Kidney (tissue), 14 donors: ENCODE data around the gene ERC2. TPM values are rescaled to one million over a fixed set of nuclear protein-coding genes. Genes with fewer than 3 reads are reported as not detected.

ENCODE experiments used
- DNase-seq, 5 donors: peaks; one replicate each; pipeline ENCODE4 v3.0.0-alpha.2; 2013 to 2020
- FAIRE-seq: peaks from 2 replicates; lab custom pipeline; 2012; peaks lifted over from hg19 to GRCh38; lab: Jason Lieb, UNC
- H3K27ac ChIP-seq, 2 donors: one replicate each; pipeline ENCODE4 v1.7.0; 2013; ENCODE audit warnings: low read depth in 2 of 2, low read length in 2 of 2, inconsistent platforms in 1 of 2
- H3K27me3 ChIP-seq: one replicate; pipeline ENCODE4 v1.7.1; 2013; ENCODE audit warnings: low read length, inconsistent platforms; ENCODE audit not compliant: control insufficient read depth, insufficient read depth
- H3K36me3 ChIP-seq, 3 donors: one replicate each; pipeline versions ENCODE4 v1.7.0 to v1.7.1; 2013; ENCODE audit warnings: low read length in 3 of 3, control low read depth in 1 of 3, inconsistent platforms in 1 of 3; ENCODE audit not compliant: insufficient read depth in 3 of 3, control insufficient read depth in 2 of 3
- H3K4me1 ChIP-seq, 3 donors: one replicate each; pipeline versions ENCODE4 v1.7.0 to v1.7.1; 2013; ENCODE audit warnings: low read length in 3 of 3, inconsistent platforms in 1 of 3, low read depth in 1 of 3; ENCODE audit not compliant: control insufficient read depth in 2 of 3, insufficient read depth in 2 of 3
- H3K4me3 ChIP-seq, 3 donors: one replicate each; pipeline versions ENCODE4 v1.7.0 to v1.8.1; 2013; ENCODE audit warnings: low read length in 3 of 3, control low read depth in 1 of 3, inconsistent platforms in 1 of 3
- H3K9ac ChIP-seq, 3 donors: one replicate each; pipeline versions ENCODE4 v1.7.0 to v1.7.1; 2013; ENCODE audit warnings: low read length in 3 of 3, control low read depth in 1 of 3, inconsistent platforms in 1 of 3
- H3K9me3 ChIP-seq, 3 donors: one replicate each; pipeline versions ENCODE4 v1.7.0 to v1.7.1; 2013; ENCODE audit warnings: low read length in 3 of 3, control low read depth in 1 of 3, inconsistent platforms in 1 of 3; ENCODE audit not compliant: control insufficient read depth in 2 of 3, insufficient read depth in 1 of 3
- CTCF ChIP-seq: IDR thresholded peaks from 3 replicates; pipeline ENCODE4 v1.5.1; 2012; ENCODE audit warnings: mild to moderate bottlenecking, moderate library complexity, borderline replicate concordance; ENCODE audit not compliant: insufficient read depth; ENCODE audit errors: extremely low read depth
- intact Hi-C: fragments of 100-400 bp; cut with DNase I; formaldehyde crosslinking; loops from one replicate; pipeline ENCODE4 v1.11.1; 2022
- polyA plus RNA-seq: library from polyadenylated mRNA; stranded (reverse); fragments of 350-450 nt; fragmentation: Illumina TruSeq; extraction: RNeasy Lipid Tissue Mini Kit (QIAGEN cat#74804); gene quantifications from one replicate; pipeline ENCODE4 v1.2.3, GENCODE V29; 2014; ENCODE audit warnings: low read depth, low replicate concordance; ENCODE audit not compliant: insufficient read depth
- total RNA-seq: library from RNA; stranded (reverse); fragmentation: NEBNext Ultra II Directional; extraction: Animal tissue kit (Norgen Biotek cat#: 25700); gene quantifications from one replicate; pipeline ENCODE4 v1.2.1, GENCODE V29; 2021
- donor health status: control.
- donor health status: control.
- donor health status: control.
- donor health status: control.
- donor health status: control.
- donor health status: DM: yes; HTN: yes; CAD: no.
- donor health status: Normal renal cell carcinoma (clear cell type).

Gene ERC2
- total and polyA plus RNA-seq, 2 donors from 2014 or later = 0.92 to 3.8 TPM

GRCh38 chr3:56205406-56205805 lies 262.9 kb downstream of the ERC2 start:
- Histone ChIP-seq H3K9ac (no peak overlapping the region), H3K36me3 (no peaks in the 10 kb centered on the region), H3K4me3 (no peak overlapping the region), H3K27ac (no peak overlapping the region), H3K27me3 (no peaks in the 10 kb centered on the region), H3K9me3 (no peaks in the 10 kb centered on the region), H3K4me1 (no peaks in the 10 kb centered on the region)
- intact Hi-C loops = no loop called here
- no peak for TF ChIP-seq CTCF
- FAIRE-seq (no peak), DNase-seq (peak in 3 of 5 donors; percentile 14 to 39 (median 18))

GRCh38 chr3:56202997-56203396 lies 265.3 kb downstream of the ERC2 start:
- DNase-seq = no peak
- intact Hi-C loops = no loop called here
- Histone ChIP-seq H3K27me3 (no peaks in the 10 kb centered on the region), H3K4me1 (no peaks in the 10 kb centered on the region), H3K27ac (no peak overlapping the region), H3K9ac (no peak overlapping the region), H3K9me3 (no peaks in the 10 kb centered on the region), H3K4me3 (no peak overlapping the region), H3K36me3 (no peaks in the 10 kb centered on the region)
- FAIRE-seq = no peak
- no peak for TF ChIP-seq CTCF

- intact Hi-C loops = no loop called here
These were observed 266.9 kb downstream of the ERC2 start for GRCh38 chr3:56201407-56201806.

More at GRCh38 chr3:56201407-56201806, 266.9 kb downstream of the ERC2 start:
- Histone ChIP-seq H3K27me3 (no peaks in the 10 kb centered on the region), H3K9ac (no peak overlapping the region), H3K36me3 (no peaks in the 10 kb centered on the region), H3K27ac (no peak overlapping the region), H3K4me3 (no peak overlapping the region), H3K9me3 (no peaks in the 10 kb centered on the region), H3K4me1 (no peaks in the 10 kb centered on the region)
- no peak for FAIRE-seq
- DNase-seq = no peak
- no peak for TF ChIP-seq CTCF
